CD14-positive monocyte (primary cell): ENCODE data around the gene HERPUD1. TPM values are rescaled to one million over a fixed set of nuclear protein-coding genes. Genes with fewer than 3 reads are reported as not detected.

ENCODE experiments used
- DNase-seq, 3 donors: peaks; one replicate each; pipeline ENCODE4 v3.0.0-alpha.2; 2011 to 2022
- H2AFZ ChIP-seq: 2 replicates; pipeline ENCODE4 v1.6.0; 2012; ENCODE audit warnings: mild to moderate bottlenecking, low read depth, low read length, inconsistent platforms; ENCODE audit not compliant: insufficient read depth, poor library complexity, severe bottlenecking
- H3K27ac ChIP-seq, 2 donors: 1 replicate in 1 of 2; 2 replicates in 1 of 2; pipeline ENCODE4 v1.5.1; 2012 to 2013; ENCODE audit warnings: low read length in 2 of 2, control low read depth in 1 of 2, inconsistent platforms in 1 of 2, low read depth in 1 of 2, mild to moderate bottlenecking in 1 of 2
- H3K27me3 ChIP-seq, 2 donors: one replicate each; pipeline versions ENCODE4 v1.6.0 to v1.6.1; 2011 to 2013; ENCODE audit warnings: low read length in 2 of 2; ENCODE audit not compliant: control insufficient read depth in 2 of 2, insufficient read depth in 2 of 2
- H3K36me3 ChIP-seq, 2 donors: replicated peaks in 1 of 2; 1 replicate in 1 of 2; 2 replicates in 1 of 2; pipeline versions ENCODE4 v1.5.1 to v1.6.1; 2012 to 2013; ENCODE audit warnings: low read length in 2 of 2, control low read depth in 1 of 2, inconsistent platforms in 1 of 2, mild to moderate bottlenecking in 1 of 2; ENCODE audit not compliant: insufficient read depth in 2 of 2, control insufficient read depth in 1 of 2
- H3K4me1 ChIP-seq, 2 donors: 1 replicate in 1 of 2; 2 replicates in 1 of 2; pipeline versions ENCODE4 v1.5.1 to v1.6.1; 2012 to 2013; ENCODE audit warnings: low read length in 2 of 2, control low read depth in 1 of 2, inconsistent platforms in 1 of 2, mild to moderate bottlenecking in 1 of 2, moderate library complexity in 1 of 2; ENCODE audit not compliant: insufficient read depth in 2 of 2, control insufficient read depth in 1 of 2
- H3K4me2 ChIP-seq: replicated peaks from 2 replicates; pipeline ENCODE3; 2012; ENCODE audit warnings: low read length, moderate library complexity, mild to moderate bottlenecking; ENCODE audit not compliant: poor library complexity, severe bottlenecking; ENCODE audit errors: extremely low read depth
- H3K4me3 ChIP-seq, 3 experiments: fragments of 200-600 bp in 1 of 3; sonication (generic) in 1 of 3; replicated peaks in 1 of 3; 1 replicate in 2 of 3; 2 replicates in 1 of 3; pipeline ENCODE4 v1.5.1; 2011 to 2013; ENCODE audit warnings: low read length in 3 of 3, mild to moderate bottlenecking in 3 of 3, control low read depth in 2 of 3, low read depth in 2 of 3, inconsistent platforms in 1 of 3, moderate library complexity in 1 of 3
- H3K79me2 ChIP-seq: 2 replicates; pipeline ENCODE4 v1.6.0; 2012; ENCODE audit warnings: mild to moderate bottlenecking, control low read depth, inconsistent platforms, low read length, moderate library complexity; ENCODE audit not compliant: insufficient read depth
- H3K9ac ChIP-seq: 2 replicates; pipeline ENCODE4 v1.6.0; 2017; ENCODE audit warnings: low read length, mild to moderate bottlenecking; ENCODE audit not compliant: insufficient read depth, poor library complexity, severe bottlenecking
- H3K9me3 ChIP-seq, 2 donors: replicated peaks in 1 of 2; 1 replicate in 1 of 2; 2 replicates in 1 of 2; pipeline versions ENCODE4 v1.5.1 to v1.6.1; 2012 to 2013; ENCODE audit warnings: low read length in 2 of 2, control low read depth in 1 of 2; ENCODE audit not compliant: control insufficient read depth in 1 of 2, insufficient read depth in 1 of 2
- H4K20me1 ChIP-seq: 2 replicates; pipeline ENCODE4 v1.6.0; 2012; ENCODE audit warnings: mild to moderate bottlenecking, low read length, control low read depth, moderate library complexity; ENCODE audit not compliant: insufficient read depth
- H3K27ac Mint-ChIP-seq, 7 donors: one replicate each; pipeline ENCODE4 v1.8.0; 2020; ENCODE audit warnings: mild to moderate bottlenecking in 7 of 7, mixed read lengths in 7 of 7, moderate library complexity in 6 of 7, inconsistent platforms in 2 of 7
- H3K27me3 Mint-ChIP-seq, 3 donors: one replicate each; pipeline ENCODE4 v1.8.0; 2021 to 2022; ENCODE audit warnings: low read depth in 3 of 3, mild to moderate bottlenecking in 3 of 3, mixed read lengths in 3 of 3, moderate library complexity in 3 of 3, inconsistent platforms in 1 of 3
- H3K36me3 Mint-ChIP-seq, 2 donors: one replicate each; pipeline ENCODE4 v1.8.0; 2020; ENCODE audit warnings: mixed read lengths in 2 of 2, inconsistent platforms in 1 of 2, mild to moderate bottlenecking in 1 of 2
- H3K4me1 Mint-ChIP-seq: one replicate; pipeline ENCODE4 v1.8.0; 2020; ENCODE audit warnings: mild to moderate bottlenecking, mixed read lengths
- H3K4me3 Mint-ChIP-seq, 2 donors: one replicate each; pipeline ENCODE4 v1.8.0; 2020; ENCODE audit warnings: mild to moderate bottlenecking in 2 of 2, mixed read lengths in 2 of 2, moderate library complexity in 1 of 2
- H3K9me3 Mint-ChIP-seq, 7 donors: one replicate each; pipeline ENCODE4 v1.8.0; 2020 to 2022; ENCODE audit warnings: mixed read lengths in 7 of 7, mild to moderate bottlenecking in 6 of 7, moderate library complexity in 6 of 7, inconsistent platforms in 2 of 7
- CTCF ChIP-seq: fragments of 200-600 bp; IDR thresholded peaks from one replicate; pipeline ENCODE4 v1.8.0; 2022; ENCODE audit warnings: antibody characterized with exemption, mild to moderate bottlenecking
- WGBS: methylation state at CpG from one replicate; pipeline ENCODE4 v1.1.5; 2013; ENCODE audit warnings: missing lambda C conversion rate; ENCODE audit not compliant: insufficient coverage; 5-methylcytosine and 5-hydroxymethylcytosine counted together
- intact Hi-C, 2 donors: fragments of 100-400 bp; cut with micrococcal nuclease; formaldehyde crosslinking; loops; one replicate each; pipeline versions ENCODE4 v1.15.0 to v1.15.1; 2023
- polyA plus RNA-seq, 3 donors: library from polyadenylated mRNA; depleted of rRNA in 1 of 3; unstranded in 2 of 3; stranded (reverse) in 1 of 3; fragments of 300-500 nt in 2 of 3; fragments of >200 nt in 1 of 3; fragmentation: Illumina TruSeq in 2 of 3; gene quantifications; 1 replicate in 2 of 3; 2 replicates in 1 of 3; pipeline ENCODE4 v1.2.3, GENCODE V29; 2012 to 2021

The HERPUD1 gene
- polyA plus RNA-seq, 3 donors: 179 to 454 (median 186) TPM

DNA sequence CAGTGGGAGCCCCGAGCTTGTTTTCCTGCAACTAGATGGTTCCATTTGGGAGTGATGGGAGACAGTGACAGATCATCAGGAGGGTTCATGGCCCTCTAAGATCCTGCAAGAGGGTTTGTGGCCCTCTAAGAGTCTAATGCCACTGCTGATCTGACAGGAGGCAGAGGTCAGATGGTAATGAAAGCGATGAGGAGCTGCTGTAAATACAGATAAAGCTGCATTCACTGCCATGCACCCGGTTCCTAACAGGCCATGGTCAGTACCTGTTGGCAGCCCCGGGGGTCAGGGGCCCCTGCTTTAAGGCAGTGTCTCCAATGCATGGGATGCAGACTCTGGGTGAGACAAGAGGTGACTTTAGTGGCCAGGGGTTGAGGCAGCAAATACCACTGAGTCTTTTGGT, 36.1 kb upstream of the HERPUD1 start:
- TF ChIP-seq CTCF: no peak
- H3K4me3 ChIP-seq: no peak overlapping the region
- H3K4me1 Mint-ChIP-seq: peaks cover 17% of the 10 kb centered on the region
- no peak overlapping the region for H3K4me2 ChIP-seq
- H3K9me3 Mint-ChIP-seq: no peaks in the 10 kb centered on the region
- H4K20me1 ChIP-seq: no peaks in the 10 kb centered on the region
- H3K36me3 Mint-ChIP-seq: peaks cover 0 to 2% of the 10 kb centered on the region in 2 donors
- no peak overlapping the region for H3K27ac Mint-ChIP-seq
- no peak for DNase-seq
- H3K27me3 Mint-ChIP-seq: peaks cover 19 to 29% (median 19%) of the 10 kb centered on the region in 3 donors
- no peaks in the 10 kb centered on the region for H3K36me3 ChIP-seq
- H3K4me1 ChIP-seq: peaks cover 4% of the 10 kb centered on the region in 2 donors
- intact Hi-C loops: no loop called here
- H3K4me3 Mint-ChIP-seq: no peak overlapping the region
- H3K27ac ChIP-seq: no peak overlapping the region
- no peaks in the 10 kb centered on the region for H3K9me3 ChIP-seq
- no peak overlapping the region for H3K9ac ChIP-seq
- no peak overlapping the region for H2AFZ ChIP-seq
- WGBS: 91% methylated on average over 3 of the region's 4 CpGs
- H3K79me2 ChIP-seq: no peaks in the 10 kb centered on the region
- no peaks in the 10 kb centered on the region for H3K27me3 ChIP-seq

- Mint-ChIP-seq H3K36me3 (peaks cover 0 to 2% of the 10 kb centered on the region in 2 donors), H3K27ac (no peak overlapping the region), H3K4me3 (no peak overlapping the region), H3K27me3 (peaks cover 20 to 29% (median 20%) of the 10 kb centered on the region in 3 donors), H3K9me3 (no peaks in the 10 kb centered on the region), H3K4me1 (peaks cover 17% of the 10 kb centered on the region)
- Histone ChIP-seq H3K4me1 (peaks cover 4% of the 10 kb centered on the region in 2 donors), H3K79me2 (no peaks in the 10 kb centered on the region), H3K36me3 (no peaks in the 10 kb centered on the region), H3K27ac (no peak overlapping the region), H2AFZ (no peak overlapping the region), H4K20me1 (no peaks in the 10 kb centered on the region), H3K9ac (no peak overlapping the region), H3K4me3 (no peak overlapping the region), H3K4me2 (no peak overlapping the region), H3K9me3 (no peaks in the 10 kb centered on the region), H3K27me3 (no peaks in the 10 kb centered on the region)
- no peak for DNase-seq
- TF ChIP-seq CTCF: no peak
- intact Hi-C loops: no loop called here
- 100% methylated on average over 3 of the region's 3 CpGs for WGBS
Measured at GRCh38 chr16:56896244-56896643, 35.7 kb upstream of the HERPUD1 start.
